ENCODE results near the gene MFAP2. TPM values are rescaled to one million over a fixed set of nuclear protein-coding genes. Genes with fewer than 3 reads are reported as not detected.
A peak's percentile ranks its signal among the peaks of the same experiment; 100 is the strongest.

The MFAP2 gene
- total RNA-seq, 1 experiment from 2014 or later = 202 TPM

DNA sequence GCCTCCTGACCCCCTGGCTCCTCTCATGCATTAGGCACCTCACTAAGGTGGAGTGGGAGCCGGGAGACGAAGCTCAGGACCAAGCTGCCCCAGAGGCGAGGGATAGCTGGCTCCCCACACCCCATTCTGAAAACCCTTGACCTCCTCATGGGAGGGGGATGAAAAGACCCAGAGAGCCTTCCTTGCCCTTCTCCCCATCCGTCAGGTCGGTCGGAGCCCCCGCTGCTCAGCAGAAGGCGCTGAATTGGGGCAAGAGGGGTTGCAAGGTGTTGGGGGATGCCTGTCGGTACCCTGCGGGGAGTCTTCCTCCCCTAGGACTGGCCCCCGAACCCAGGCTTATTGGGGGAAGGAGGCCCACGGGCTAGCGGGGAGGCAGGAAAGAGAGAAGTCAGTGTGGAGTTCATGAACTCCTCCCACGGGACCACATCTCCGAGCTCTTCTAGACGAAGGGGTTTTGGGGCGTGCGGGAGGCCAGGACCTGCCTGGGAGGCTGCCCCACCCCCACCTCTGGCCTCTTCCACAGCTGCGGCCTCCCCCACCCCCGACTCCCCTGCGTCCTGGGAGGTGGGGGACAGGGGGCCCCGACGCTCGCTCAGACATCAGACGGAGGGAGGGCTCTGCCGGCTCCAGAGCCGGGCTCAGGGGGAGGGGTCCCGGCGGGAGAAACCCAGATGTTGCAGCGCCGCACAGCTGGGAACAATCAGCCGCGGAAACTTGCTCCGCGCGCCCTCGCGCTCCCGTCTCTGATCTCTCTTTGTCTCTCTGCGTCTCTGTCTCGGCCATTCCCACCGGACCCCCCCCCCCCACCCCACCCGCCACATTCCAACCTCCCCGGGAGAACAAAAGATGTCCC lies 719 bp downstream of the MFAP2 start:
- peak; percentile 93 for DNase-seq
- H3K27me3 ChIP-seq (ENCODE audit: control insufficient read depth, insufficient read depth, low read length) = no peaks in the 10 kb centered on the region
- H3K4me3 ChIP-seq (ENCODE audit: insufficient read depth, low read depth, low read length) = peak overlapping the region; percentile 75
- no peaks in the 10 kb centered on the region; the same call in none of the 2 replicates for H3K36me3 ChIP-seq (replicated peaks; ENCODE audit: control insufficient read depth, insufficient read depth, low read length)

DNA sequence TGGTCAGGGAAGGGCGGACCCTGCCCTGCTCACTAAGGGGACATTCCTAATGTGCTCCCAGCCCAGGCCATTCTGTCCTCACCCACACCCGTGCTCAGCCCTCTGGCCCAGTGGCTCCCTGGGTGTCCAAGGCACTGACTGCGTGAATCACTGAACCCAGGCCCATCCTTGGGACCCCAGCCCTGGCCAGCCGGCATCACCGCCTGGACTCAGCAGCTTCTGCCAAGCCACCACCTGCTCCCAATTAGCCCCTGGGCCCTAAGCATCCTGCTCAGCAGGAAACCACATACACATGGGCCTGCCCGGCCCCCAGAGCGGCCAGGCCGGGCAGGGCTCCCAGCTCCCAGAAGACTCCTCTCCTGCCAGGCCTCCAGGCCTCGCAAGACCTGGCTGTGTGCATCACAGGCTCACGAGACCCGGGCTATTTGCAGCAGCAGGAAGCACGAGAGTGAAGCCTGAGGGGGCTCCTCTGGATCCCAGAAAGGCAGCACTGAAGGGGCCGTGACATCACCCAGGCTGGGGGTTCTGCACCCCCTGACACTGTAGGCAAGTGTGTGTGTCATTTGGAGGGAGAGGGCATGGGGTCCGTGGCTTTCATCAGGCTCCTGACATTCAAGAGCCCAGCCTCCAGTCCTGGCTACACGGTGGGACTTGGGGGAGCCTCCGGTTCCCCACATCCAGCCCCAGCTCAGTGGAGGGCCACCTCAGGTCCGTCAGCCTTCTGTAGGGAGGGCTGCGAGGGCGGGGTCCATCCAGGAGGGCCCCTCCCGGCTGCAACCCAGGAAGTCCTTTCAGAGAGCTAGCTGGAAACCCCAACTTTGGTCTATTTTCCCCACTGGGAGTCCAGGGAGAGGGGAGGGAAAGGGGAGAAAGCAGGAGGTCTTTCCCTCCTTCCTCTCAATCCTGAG lies 1.6 kb downstream of the MFAP2 start:
- Histone ChIP-seq H3K36me3 (replicated peaks; ENCODE audit: control insufficient read depth, insufficient read depth, low read length) (no peaks in the 10 kb centered on the region; the same call in none of the 2 replicates), H3K4me3 (ENCODE audit: insufficient read depth, low read depth, low read length) (peak overlapping the region; percentile 75), H3K27me3 (ENCODE audit: control insufficient read depth, insufficient read depth, low read length) (no peaks in the 10 kb centered on the region)
- DNase-seq = peak; percentile 78

DNA sequence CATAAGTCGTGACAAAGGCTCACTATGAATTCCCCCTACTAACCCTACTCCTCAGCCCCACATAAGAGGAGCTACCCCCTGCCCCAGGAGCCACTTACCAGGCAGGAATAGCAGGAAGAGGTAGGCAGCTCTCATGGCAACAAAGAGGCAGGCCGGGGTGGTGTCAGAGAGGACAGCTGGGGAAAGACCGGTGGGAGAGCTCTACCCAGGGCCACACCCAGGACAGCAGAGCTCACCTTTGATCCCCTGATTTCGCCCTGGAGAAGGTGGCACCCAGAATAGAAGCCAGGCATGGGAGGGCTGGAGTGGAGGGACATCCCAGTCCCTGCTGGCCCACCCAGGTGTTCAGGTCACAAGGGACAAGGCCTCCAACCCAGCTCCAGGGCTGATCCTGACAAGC lies 2.3 kb downstream of the MFAP2 start:
- peak; percentile 41 for DNase-seq
- peaks cover under 1% of the 10 kb centered on the region for H3K36me3 ChIP-seq (replicated peaks; ENCODE audit: control insufficient read depth, insufficient read depth, low read length)
- no peak overlapping the region for H3K4me3 ChIP-seq (ENCODE audit: insufficient read depth, low read depth, low read length)
- H3K27me3 ChIP-seq (ENCODE audit: control insufficient read depth, insufficient read depth, low read length) = no peaks in the 10 kb centered on the region

DNA sequence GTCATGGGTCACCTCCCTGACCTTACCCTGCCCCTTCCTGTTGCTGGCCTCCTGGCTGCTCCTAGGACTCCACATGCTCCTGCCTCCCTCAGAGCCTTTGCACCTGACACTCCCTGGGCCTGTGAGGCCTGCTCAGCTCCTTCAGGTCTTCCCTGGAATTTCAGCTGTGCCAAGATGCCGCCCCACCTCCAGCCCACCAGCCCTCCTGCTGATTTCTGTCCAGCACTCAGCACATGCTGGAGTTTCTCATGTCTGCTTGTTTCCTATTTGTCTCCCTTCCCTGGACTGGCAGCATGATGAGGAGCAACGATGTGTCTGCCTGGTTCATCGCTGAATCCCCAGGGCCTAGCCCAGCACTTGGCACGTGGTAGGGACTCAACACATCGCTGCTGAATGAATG lies 3.0 kb downstream of the MFAP2 start:
- DNase-seq = peak; percentile 61
- Histone ChIP-seq H3K36me3 (replicated peaks; ENCODE audit: control insufficient read depth, insufficient read depth, low read length) (peaks cover 2% of the 10 kb centered on the region), H3K27me3 (ENCODE audit: control insufficient read depth, insufficient read depth, low read length) (no peaks in the 10 kb centered on the region), H3K4me3 (ENCODE audit: insufficient read depth, low read depth, low read length) (no peak overlapping the region)

DNA sequence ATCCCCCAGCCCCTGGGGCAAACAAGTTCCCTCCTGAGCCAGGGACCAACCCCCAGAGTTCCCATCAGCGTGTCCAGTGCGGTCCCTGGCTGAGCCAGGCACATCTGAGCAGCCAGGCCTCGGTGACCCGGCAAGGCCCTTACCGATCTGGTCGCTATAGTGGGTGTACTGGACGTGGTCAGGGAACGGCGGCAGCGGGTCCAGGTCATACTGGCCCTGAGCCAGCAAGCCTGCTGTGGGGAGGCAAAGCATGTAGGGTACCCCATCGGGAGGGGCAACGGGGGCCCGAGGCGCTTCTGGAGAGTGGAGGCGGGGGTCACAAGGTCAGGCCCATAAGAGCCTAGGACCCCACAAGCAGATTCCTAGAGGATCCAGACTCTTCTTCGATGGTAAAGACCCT lies 3.5 kb downstream of the MFAP2 start:
- H3K27me3 ChIP-seq (ENCODE audit: control insufficient read depth, insufficient read depth, low read length) = no peaks in the 10 kb centered on the region
- no peak overlapping the region for H3K4me3 ChIP-seq (ENCODE audit: insufficient read depth, low read depth, low read length)
- DNase-seq = no peak

DNA sequence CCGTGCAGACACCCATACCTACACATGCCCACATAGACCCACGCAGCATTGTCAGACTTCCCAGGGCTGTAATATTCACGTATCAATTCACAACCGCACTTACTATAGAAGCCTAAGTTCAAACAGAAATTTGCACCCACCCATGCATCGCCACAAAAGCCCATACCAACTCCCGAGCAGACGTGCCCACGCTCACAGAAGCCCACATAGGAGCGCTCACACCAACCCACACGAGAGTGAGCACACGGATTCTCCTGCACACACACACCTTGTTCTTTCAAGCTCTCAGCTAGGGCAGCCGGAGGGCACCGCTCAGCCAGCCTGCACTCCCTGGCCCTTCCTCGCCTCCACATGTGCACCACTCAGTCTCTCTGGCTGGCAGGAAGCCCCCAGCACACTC lies 4.6 kb downstream of the MFAP2 start:
- no peak overlapping the region for H3K4me3 ChIP-seq (ENCODE audit: insufficient read depth, low read depth, low read length)
- DNase-seq = no peak

More for the DNA sequence above, 3.5 kb downstream of the MFAP2 start:
- H3K36me3 ChIP-seq (replicated peaks; ENCODE audit: control insufficient read depth, insufficient read depth, low read length) = peaks cover 2% of the 10 kb centered on the region

DNA sequence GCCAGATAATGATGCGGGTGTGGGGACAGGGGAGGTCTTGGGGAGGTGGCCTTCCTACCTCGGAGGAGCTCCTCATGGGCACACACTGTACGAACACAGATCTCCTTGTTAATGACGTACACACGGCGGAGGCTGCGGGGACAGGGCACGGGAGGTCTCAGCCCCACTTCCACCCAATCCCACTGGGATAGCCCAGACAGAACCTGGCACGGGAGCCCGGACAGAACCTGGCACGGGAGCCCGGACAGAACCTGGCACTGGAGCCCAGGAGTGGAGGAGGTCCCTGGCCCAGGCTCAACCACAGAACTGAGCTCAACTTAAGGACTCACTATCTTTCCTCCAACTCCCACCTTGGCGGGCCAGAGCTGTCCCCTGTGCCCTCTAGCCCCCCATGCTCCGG lies 5.2 kb downstream of the MFAP2 start:
- no peaks in the 10 kb centered on the region for H3K27me3 ChIP-seq (ENCODE audit: control insufficient read depth, insufficient read depth, low read length)
- no peak for DNase-seq
- no peak overlapping the region for H3K4me3 ChIP-seq (ENCODE audit: insufficient read depth, low read depth, low read length)
- peaks cover 2% of the 10 kb centered on the region for H3K36me3 ChIP-seq (replicated peaks; ENCODE audit: control insufficient read depth, insufficient read depth, low read length)

More for the DNA sequence above, 4.6 kb downstream of the MFAP2 start:
- peaks cover 2% of the 10 kb centered on the region for H3K36me3 ChIP-seq (replicated peaks; ENCODE audit: control insufficient read depth, insufficient read depth, low read length)
- H3K27me3 ChIP-seq (ENCODE audit: control insufficient read depth, insufficient read depth, low read length) = no peaks in the 10 kb centered on the region

DNA sequence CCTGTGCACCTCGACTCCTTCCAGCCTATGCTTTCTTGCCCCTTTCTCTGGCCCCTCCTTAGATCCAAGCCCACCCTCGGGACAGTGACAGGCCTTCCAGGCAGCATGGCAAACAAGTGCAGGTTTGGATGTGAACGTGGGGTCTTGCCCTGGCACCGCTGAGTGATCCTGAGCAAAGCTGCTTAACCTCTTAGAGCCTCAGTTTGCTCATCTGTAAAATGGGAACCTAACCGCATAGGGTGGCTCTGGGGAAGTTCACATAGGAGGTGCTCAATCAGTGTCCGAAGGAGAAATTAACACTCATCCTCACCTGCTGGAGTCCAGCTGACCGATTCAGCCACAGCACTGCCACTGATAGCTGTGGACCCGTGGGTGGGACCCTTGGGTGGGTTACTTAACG lies 7.2 kb downstream of the MFAP2 start:
- DNase-seq = no peak
- no peaks in the 10 kb centered on the region for H3K27me3 ChIP-seq (ENCODE audit: control insufficient read depth, insufficient read depth, low read length)
- peaks cover 4% of the 10 kb centered on the region for H3K36me3 ChIP-seq (replicated peaks; ENCODE audit: control insufficient read depth, insufficient read depth, low read length)
- H3K4me3 ChIP-seq (ENCODE audit: insufficient read depth, low read depth, low read length) = no peak overlapping the region

DNA sequence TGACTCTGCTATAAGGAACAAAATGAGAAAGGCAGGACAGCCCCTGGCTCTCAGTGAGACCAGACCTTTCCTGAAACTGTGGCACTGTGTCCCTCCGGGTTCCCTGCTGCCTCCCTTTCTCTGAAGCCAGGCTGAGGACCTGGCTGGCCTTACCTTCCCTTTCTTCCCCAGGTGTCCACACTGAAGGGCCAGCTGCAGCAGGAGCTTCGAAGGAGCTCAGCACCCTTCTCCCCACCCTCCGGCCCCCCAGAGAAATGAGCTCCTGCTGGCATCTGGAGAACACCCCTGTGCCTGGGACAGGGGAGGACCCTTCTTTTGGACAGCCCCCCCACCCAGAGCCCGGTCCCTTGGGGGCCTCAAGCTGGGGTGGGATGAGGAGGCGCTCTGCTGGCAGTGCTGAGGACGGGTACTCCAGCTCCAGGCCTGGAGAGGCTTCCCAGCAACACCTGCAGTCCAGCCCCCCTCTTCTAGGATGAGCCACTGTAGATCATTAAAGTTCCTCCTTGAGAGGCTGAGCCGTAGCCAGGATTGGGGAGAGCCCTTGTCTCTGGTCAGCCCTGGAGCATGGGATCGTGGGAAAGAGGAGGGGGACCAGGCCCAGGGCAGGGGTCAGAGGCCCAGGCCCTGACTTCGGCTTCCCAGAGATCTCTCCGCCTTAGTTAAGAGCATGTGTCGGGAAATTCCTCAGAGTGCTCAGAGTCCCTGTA lies 8.1 kb downstream of the MFAP2 start:
- H3K27me3 ChIP-seq (ENCODE audit: control insufficient read depth, insufficient read depth, low read length) = no peaks in the 10 kb centered on the region
- DNase-seq = peak; percentile 67
- H3K36me3 ChIP-seq (replicated peaks; ENCODE audit: control insufficient read depth, insufficient read depth, low read length) = peaks cover 5% of the 10 kb centered on the region
- H3K4me3 ChIP-seq (ENCODE audit: insufficient read depth, low read depth, low read length) = no peak overlapping the region

DNA sequence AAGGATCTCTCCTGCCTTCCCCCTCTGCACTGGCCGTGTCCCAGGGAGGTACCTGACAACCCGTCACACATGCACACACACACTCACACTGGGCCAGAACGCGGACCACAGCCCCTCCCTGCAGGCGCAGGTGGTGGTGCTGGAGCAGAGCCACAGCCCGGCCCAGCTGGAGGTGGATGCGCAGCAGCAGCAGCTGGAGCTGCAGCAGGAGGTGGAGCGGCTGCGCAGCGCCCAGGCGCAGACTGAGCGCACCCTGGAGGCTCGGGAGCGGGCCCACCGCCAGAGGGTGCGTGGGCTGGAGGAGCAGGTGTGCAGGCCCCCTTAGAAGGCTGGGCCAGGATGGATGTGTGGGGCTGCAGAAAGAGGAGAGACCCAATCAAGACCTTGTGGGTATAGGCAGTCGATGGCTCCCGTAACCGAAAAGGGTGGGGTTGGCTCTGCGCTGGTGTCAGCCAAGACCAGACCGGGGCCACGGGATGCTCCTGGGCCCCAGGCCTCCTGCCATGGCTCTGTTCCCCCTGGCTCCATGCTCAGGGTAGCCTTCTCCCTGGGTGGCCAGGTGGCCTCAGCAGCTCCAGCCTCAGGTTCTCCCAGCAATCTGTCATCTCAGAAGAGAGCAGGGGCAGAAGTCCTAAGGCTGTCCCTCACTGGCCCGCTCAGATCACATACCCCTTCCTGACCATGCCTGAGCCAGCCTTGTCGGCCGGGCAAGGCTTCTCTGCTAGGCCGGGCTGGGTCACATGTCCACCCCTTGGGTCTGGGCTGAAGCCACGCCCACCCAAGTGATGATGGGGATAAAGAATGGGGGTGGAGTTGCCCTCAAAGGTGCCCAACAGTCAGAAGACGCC lies 8.9 kb downstream of the MFAP2 start:
- DNase-seq = peak; percentile 92
- H3K36me3 ChIP-seq (replicated peaks; ENCODE audit: control insufficient read depth, insufficient read depth, low read length) = peaks cover 5% of the 10 kb centered on the region
- no peaks in the 10 kb centered on the region for H3K27me3 ChIP-seq (ENCODE audit: control insufficient read depth, insufficient read depth, low read length)
- no peak overlapping the region for H3K4me3 ChIP-seq (ENCODE audit: insufficient read depth, low read depth, low read length)

DNA sequence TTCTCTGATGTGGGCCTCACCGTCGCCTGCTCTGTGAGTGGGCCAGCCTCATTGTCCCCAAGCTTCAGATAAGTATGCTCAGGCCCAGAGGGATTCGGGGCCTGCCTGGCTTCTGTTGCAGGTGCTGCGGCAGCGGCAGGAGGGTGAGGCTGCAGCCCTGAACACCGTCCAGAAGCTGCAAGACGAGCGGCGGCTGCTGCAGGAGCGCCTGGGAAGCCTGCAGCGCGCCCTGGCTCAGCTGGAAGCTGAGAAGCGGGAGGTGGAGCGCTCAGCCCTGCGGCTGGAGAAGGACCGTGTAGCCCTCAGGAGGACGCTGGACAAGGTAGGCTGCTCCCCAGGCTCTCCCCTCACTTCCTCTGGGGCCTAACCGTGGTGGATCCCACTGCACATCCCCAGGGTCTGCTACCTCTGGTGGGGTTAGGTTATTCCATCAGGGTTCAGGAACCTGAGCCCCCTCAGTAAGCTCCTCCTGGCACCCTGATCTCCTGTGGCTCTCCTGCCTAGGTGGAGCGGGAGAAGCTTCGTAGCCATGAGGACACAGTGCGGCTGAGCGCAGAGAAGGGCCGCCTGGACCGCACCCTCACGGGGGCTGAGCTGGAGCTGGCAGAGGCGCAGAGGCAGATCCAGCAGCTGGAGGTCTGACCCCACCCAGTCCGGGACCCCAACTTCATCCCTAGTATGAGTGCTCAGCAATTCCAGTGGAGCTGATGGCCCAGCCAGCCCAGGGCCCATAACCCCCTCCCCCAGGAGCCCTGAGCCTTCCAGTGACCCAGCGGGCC lies 10.1 kb downstream of the MFAP2 start:
- H3K36me3 ChIP-seq (replicated peaks; ENCODE audit: control insufficient read depth, insufficient read depth, low read length) = peaks cover 8% of the 10 kb centered on the region
- no peak overlapping the region for H3K4me3 ChIP-seq (ENCODE audit: insufficient read depth, low read depth, low read length)
- H3K27me3 ChIP-seq (ENCODE audit: control insufficient read depth, insufficient read depth, low read length) = no peaks in the 10 kb centered on the region
- no peak for DNase-seq

DNA sequence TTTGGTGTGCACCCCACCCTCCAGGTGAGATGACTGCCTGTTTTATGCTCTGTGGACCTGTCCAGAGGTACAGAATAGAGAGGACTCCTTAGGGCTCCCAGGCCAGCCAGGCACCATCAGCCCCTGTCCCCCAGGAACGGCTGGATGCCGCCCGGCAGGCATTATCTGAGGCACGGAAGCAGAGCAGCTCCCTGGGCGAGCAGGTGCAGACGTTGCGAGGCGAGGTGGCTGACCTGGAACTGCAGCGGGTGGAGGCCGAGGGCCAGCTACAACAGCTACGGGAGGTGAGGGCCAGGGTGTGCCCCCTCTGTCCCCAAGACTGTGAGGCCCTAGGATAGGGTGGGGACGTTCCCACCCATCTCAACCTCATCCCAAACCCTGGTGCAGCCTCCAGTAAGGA lies 10.8 kb downstream of the MFAP2 start:
- peaks cover 9% of the 10 kb centered on the region for H3K36me3 ChIP-seq (replicated peaks; ENCODE audit: control insufficient read depth, insufficient read depth, low read length)
- H3K4me3 ChIP-seq (ENCODE audit: insufficient read depth, low read depth, low read length) = no peak overlapping the region
- DNase-seq = no peak
- no peaks in the 10 kb centered on the region for H3K27me3 ChIP-seq (ENCODE audit: control insufficient read depth, insufficient read depth, low read length)

DNA sequence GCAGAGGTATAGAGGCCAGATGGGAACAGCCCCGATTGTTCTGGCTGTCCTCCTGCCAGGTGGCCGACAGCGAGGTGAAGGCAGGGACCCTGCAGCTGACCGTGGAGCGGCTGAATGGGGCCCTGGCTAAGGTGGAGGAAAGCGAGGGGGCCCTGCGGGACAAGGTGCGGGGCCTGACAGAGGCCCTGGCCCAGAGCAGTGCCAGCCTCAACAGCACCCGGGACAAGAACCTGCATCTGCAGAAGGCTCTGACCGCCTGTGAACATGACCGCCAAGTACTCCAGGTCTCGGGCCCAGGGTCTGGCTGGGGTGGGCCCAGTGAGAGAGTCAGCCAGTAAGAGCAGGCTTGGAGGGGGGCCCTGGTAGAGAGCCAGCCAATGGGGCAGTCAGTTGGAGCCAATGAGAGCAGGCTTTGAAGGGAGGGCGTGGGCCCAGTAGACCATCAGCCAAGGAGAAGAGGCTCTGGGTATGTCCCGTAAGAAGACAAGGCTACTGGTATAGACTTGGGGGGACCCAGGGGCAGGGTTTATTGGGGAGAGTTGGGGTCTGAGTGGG lies 11.3 kb downstream of the MFAP2 start:
- Histone ChIP-seq H3K36me3 (replicated peaks; ENCODE audit: control insufficient read depth, insufficient read depth, low read length) (peaks cover 9% of the 10 kb centered on the region), H3K27me3 (ENCODE audit: control insufficient read depth, insufficient read depth, low read length) (no peaks in the 10 kb centered on the region), H3K4me3 (ENCODE audit: insufficient read depth, low read depth, low read length) (no peak overlapping the region)
- peak; percentile 80 for DNase-seq

Measured in H7 (cell line).